Gastroesophageal sphincter (tissue), 3 donors: ENCODE measurements around the gene VSIG10L.

Source experiments
- EP300 ChIP-seq: sonication (generic); formaldehyde crosslinking; IDR thresholded peaks from one replicate; pipeline ENCODE4 v1.6.1; 2017; ENCODE audit warnings: antibody characterized with exemption, mild to moderate bottlenecking
- TF ChIP-seq, protein P1 (sequence below), 4 experiments: fragments of 200-600 bp in 2 of 4; fragments of 450-650 bp in 2 of 4; sonication (generic) in 1 of 4; IDR thresholded peaks; one replicate each; pipeline ENCODE4 v1.5.1; 2017 to 2019; ENCODE audit warnings: antibody characterized with exemption in 4 of 4, mild to moderate bottlenecking in 2 of 4, moderate library complexity in 2 of 4

GRCh38 chr19:51333836-51334460 lies 8.0 kb downstream of the VSIG10L start:
- TF ChIP-seq, protein P1, sequence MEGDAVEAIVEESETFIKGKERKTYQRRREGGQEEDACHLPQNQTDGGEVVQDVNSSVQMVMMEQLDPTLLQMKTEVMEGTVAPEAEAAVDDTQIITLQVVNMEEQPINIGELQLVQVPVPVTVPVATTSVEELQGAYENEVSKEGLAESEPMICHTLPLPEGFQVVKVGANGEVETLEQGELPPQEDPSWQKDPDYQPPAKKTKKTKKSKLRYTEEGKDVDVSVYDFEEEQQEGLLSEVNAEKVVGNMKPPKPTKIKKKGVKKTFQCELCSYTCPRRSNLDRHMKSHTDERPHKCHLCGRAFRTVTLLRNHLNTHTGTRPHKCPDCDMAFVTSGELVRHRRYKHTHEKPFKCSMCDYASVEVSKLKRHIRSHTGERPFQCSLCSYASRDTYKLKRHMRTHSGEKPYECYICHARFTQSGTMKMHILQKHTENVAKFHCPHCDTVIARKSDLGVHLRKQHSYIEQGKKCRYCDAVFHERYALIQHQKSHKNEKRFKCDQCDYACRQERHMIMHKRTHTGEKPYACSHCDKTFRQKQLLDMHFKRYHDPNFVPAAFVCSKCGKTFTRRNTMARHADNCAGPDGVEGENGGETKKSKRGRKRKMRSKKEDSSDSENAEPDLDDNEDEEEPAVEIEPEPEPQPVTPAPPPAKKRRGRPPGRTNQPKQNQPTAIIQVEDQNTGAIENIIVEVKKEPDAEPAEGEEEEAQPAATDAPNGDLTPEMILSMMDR (IDR thresholded peaks at IDR 0.05): no peak
- no peak for TF ChIP-seq EP300
